ENCODE measurements around the gene MARVELD1.

GRCh38 chr10:97664282-97664850 lies 49.2 kb upstream of the MARVELD1 start:
- TF ChIP-seq, protein P1, sequence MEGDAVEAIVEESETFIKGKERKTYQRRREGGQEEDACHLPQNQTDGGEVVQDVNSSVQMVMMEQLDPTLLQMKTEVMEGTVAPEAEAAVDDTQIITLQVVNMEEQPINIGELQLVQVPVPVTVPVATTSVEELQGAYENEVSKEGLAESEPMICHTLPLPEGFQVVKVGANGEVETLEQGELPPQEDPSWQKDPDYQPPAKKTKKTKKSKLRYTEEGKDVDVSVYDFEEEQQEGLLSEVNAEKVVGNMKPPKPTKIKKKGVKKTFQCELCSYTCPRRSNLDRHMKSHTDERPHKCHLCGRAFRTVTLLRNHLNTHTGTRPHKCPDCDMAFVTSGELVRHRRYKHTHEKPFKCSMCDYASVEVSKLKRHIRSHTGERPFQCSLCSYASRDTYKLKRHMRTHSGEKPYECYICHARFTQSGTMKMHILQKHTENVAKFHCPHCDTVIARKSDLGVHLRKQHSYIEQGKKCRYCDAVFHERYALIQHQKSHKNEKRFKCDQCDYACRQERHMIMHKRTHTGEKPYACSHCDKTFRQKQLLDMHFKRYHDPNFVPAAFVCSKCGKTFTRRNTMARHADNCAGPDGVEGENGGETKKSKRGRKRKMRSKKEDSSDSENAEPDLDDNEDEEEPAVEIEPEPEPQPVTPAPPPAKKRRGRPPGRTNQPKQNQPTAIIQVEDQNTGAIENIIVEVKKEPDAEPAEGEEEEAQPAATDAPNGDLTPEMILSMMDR (IDR thresholded peaks at IDR 0.05): no peak
- TF ChIP-seq POLR2A (IDR thresholded peaks at IDR 0.05) (no peak), POLR2AphosphoS5 (IDR thresholded peaks at IDR 0.05) (no peak)

Measured in sigmoid colon (tissue), 4 donors.